ENCODE results near the gene ADIPOR2.
"Not testable (repeated sequence)": the region's sequence is repeated elsewhere in the genome, so short reads cannot be mapped to it uniquely, and the experiment has no call there.

The ADIPOR2 gene

DNA sequence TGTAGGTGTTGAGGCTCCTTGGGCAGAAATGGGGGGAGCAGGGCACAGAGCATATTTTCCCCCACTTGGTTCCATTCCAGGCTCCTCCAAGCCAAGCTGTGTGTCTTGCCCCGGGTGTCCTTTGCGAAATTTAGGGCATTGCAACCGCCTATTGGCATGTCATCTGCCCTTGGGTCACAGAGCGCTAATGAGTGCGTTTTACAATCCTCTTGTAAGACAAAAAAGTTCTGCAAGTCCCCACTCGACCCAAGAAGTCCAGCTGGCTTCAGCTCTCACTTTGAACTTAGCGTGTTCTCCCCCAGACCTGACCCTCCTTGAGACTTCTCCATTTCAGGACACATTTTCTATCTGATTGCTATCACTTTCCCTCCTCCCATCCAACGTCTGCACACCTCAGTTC lies 123.4 kb downstream of the ADIPOR2 start:
- DNase-seq (ENCODE audit: low read depth), result no peak
- no peak overlapping the region for H3K4me3 ChIP-seq (ENCODE audit: low read length)
- TF ChIP-seq, protein P1, sequence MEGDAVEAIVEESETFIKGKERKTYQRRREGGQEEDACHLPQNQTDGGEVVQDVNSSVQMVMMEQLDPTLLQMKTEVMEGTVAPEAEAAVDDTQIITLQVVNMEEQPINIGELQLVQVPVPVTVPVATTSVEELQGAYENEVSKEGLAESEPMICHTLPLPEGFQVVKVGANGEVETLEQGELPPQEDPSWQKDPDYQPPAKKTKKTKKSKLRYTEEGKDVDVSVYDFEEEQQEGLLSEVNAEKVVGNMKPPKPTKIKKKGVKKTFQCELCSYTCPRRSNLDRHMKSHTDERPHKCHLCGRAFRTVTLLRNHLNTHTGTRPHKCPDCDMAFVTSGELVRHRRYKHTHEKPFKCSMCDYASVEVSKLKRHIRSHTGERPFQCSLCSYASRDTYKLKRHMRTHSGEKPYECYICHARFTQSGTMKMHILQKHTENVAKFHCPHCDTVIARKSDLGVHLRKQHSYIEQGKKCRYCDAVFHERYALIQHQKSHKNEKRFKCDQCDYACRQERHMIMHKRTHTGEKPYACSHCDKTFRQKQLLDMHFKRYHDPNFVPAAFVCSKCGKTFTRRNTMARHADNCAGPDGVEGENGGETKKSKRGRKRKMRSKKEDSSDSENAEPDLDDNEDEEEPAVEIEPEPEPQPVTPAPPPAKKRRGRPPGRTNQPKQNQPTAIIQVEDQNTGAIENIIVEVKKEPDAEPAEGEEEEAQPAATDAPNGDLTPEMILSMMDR (conservative IDR thresholded peaks at IDR 0.05; ENCODE audit: low read length), result no peak

- TF ChIP-seq, protein P1 (conservative IDR thresholded peaks at IDR 0.05; ENCODE audit: low read length), result no peak
- H3K4me3 ChIP-seq (ENCODE audit: low read length), result no peak overlapping the region
- DNase-seq (ENCODE audit: low read depth), result no peak
Observed at GRCh38 chr12:1815108-1815507, 124.2 kb downstream of the ADIPOR2 start.

GRCh38 chr12:1815814-1816729 lies 125.2 kb downstream of the ADIPOR2 start:
- TF ChIP-seq, protein P1 (conservative IDR thresholded peaks at IDR 0.05; ENCODE audit: low read length), result no peak
- no peak overlapping the region for H3K4me3 ChIP-seq (ENCODE audit: low read length)
- DNase-seq (ENCODE audit: low read depth), result no peak

DNA sequence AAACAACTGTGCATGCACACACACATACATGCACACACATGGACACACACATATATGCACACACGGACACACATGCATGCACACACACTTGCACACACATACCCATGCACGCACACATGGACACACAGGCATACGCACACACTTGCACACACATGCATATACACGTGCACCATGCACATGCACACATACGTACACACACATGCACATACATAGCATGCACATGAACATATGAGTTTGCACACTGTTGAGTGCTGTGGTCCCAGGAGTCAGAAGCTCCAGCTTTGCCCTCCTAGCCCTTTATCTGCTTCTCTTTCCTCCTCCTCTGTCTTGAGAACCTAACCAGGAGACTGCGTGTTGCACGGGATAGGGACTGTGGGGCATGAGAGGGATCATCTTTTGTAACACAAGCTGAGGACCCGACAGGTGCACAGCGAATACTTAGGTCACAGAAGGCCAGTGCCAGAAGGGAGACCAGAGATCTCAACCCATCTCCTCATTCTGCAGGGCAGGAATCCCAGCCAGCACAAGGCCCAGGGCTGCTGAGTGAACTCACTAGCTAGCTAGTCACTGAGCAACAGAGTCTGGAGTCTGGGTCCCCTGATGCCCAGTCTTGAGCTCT lies 126.0 kb downstream of the ADIPOR2 start:
- H3K4me3 ChIP-seq (ENCODE audit: low read length), result no peak overlapping the region
- TF ChIP-seq, protein P1 (conservative IDR thresholded peaks at IDR 0.05; ENCODE audit: low read length), result no peak
- DNase-seq (ENCODE audit: low read depth), result no peak

GRCh38 chr12:1817928-1818327 lies 127.1 kb downstream of the ADIPOR2 start:
- not testable (repeated sequence) for H3K4me3 ChIP-seq (ENCODE audit: low read length); DNase-seq (ENCODE audit: low read depth)

GRCh38 chr12:1819050-1819449 lies 128.2 kb downstream of the ADIPOR2 start:
- TF ChIP-seq, protein P1 (conservative IDR thresholded peaks at IDR 0.05; ENCODE audit: low read length), result no peak
- H3K4me3 ChIP-seq (ENCODE audit: low read length), result no peak overlapping the region
- DNase-seq (ENCODE audit: low read depth), result no peak

DNA sequence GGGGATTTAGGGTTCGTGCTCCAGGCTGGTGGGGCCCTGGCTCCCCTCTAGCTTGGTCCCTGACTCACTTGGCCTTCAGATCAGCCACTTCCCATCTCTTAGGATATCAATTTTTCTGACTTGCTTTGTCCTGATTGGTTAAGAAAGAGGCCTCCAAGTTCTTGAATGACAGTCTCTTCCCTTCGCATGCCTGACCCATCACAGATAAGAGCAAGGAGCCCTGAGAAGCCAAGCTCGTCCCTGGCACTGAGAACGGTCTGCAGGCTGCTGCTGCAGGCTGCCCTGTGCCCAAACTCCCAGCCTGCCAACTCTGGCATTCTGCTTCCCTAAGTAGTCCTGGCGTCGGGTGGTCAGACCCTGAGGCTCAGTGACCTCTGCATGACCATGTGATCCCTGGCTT lies 128.7 kb downstream of the ADIPOR2 start:
- TF ChIP-seq, protein P1 (conservative IDR thresholded peaks at IDR 0.05; ENCODE audit: low read length), result no peak
- DNase-seq (ENCODE audit: low read depth), result no peak
- no peak overlapping the region for H3K4me3 ChIP-seq (ENCODE audit: low read length)
